IMR-90 (cell line): ENCODE measurements around the gene DAGLA. TPM values are rescaled to one million over a fixed set of nuclear protein-coding genes. Genes with fewer than 3 reads are reported as not detected.
A peak's percentile ranks its signal among the peaks of the same experiment; 100 is the strongest.

ENCODE experiments used
- ATAC-seq: fragments of 200-7000 bp; cut with Tn5 transposase; 2 replicates; pipeline ENCODE4 v1.9.1; 2020; ENCODE audit warnings: low read depth, mild to moderate bottlenecking, moderate library complexity
- BruUV-seq: library from RNA; stranded (reverse); fragments of 400-500 nt; replicated peaks from 2 replicates; lab custom pipeline; 2021; lab: Mats Ljungman, UMichigan
- CTCF ChIA-PET: fragments of 300-600 bp; formaldehyde crosslinking; extraction: SDS; loops from one replicate; lab custom pipeline; 2021; ENCODE audit warnings: antibody characterized with exemption; lab: Yijun Ruan, JAX
- POLR2A ChIA-PET: fragments of 300-600 bp; sonication (Branson Sonifier 250); formaldehyde crosslinking; loops from one replicate; lab custom pipeline; 2022; ENCODE audit warnings: antibody characterized with exemption; ENCODE audit not compliant: unreplicated experiment; lab: Charles Lee
- DNase-seq: peaks from one replicate; pipeline ENCODE4 v3.0.0; 2013
- H2AFZ ChIP-seq: replicated peaks from 2 replicates; pipeline ENCODE3; 2013; ENCODE audit warnings: low read length, mild to moderate bottlenecking; ENCODE audit not compliant: poor library complexity
- H2AK5ac ChIP-seq: 2 replicates; pipeline ENCODE4 v1.6.1; 2013; ENCODE audit warnings: low read depth, low read length, inconsistent platforms
- H2AK9ac ChIP-seq: replicated peaks from 2 replicates; pipeline ENCODE3; 2013; ENCODE audit warnings: mild to moderate bottlenecking, low read depth, low read length, moderate library complexity; ENCODE audit not compliant: poor library complexity
- H2BK120ac ChIP-seq: 2 replicates; pipeline ENCODE4 v1.6.1; 2013; ENCODE audit warnings: low read depth, low read length, inconsistent platforms
- H2BK15ac ChIP-seq: 3 replicates; pipeline ENCODE4 v1.6.1; 2013; ENCODE audit warnings: low read depth, low read length, inconsistent platforms
- H2BK20ac ChIP-seq: 2 replicates; pipeline ENCODE4 v1.6.1; 2013; ENCODE audit warnings: low read depth, mild to moderate bottlenecking, inconsistent platforms, low read length, moderate library complexity
- H2BK5ac ChIP-seq: 2 replicates; pipeline ENCODE4 v1.6.1; 2013; ENCODE audit warnings: mild to moderate bottlenecking, low read depth, low read length, inconsistent platforms; ENCODE audit not compliant: poor library complexity, severe bottlenecking
- H3K14ac ChIP-seq: replicated peaks from 2 replicates; pipeline ENCODE4 v1.6.1; 2013; ENCODE audit warnings: low read depth, low read length, inconsistent platforms
- H3K18ac ChIP-seq: 2 replicates; pipeline ENCODE4 v1.6.1; 2013; ENCODE audit warnings: low read depth, low read length, control low read depth
- H3K23ac ChIP-seq: 2 replicates; pipeline ENCODE4 v1.6.1; 2013; ENCODE audit warnings: low read depth, low read length, inconsistent platforms
- H3K27ac ChIP-seq: 2 replicates; pipeline ENCODE4 v1.5.1; 2013; ENCODE audit warnings: mild to moderate bottlenecking, control low read depth, low read length; ENCODE audit not compliant: insufficient read depth
- H3K27me3 ChIP-seq: 2 replicates; pipeline ENCODE4 v1.6.1; 2013; ENCODE audit warnings: low read length; ENCODE audit not compliant: control insufficient read depth, insufficient read depth
- H3K36me3 ChIP-seq: 2 replicates; pipeline ENCODE4 v1.6.1; 2013; ENCODE audit warnings: low read length, mixed read lengths; ENCODE audit not compliant: control insufficient read depth, insufficient read depth
- H3K4ac ChIP-seq: 2 replicates; pipeline ENCODE4 v1.6.1; 2013; ENCODE audit warnings: low read depth, low read length, inconsistent platforms
- H3K4me1 ChIP-seq: 2 replicates; pipeline ENCODE4 v1.6.1; 2013; ENCODE audit warnings: low read length, mixed read lengths; ENCODE audit not compliant: control insufficient read depth, insufficient read depth
- H3K4me2 ChIP-seq: 2 replicates; pipeline ENCODE4 v1.6.1; 2013; ENCODE audit warnings: low read depth, mild to moderate bottlenecking, control low read depth, low read length, moderate library complexity
- H3K4me3 ChIP-seq: 2 replicates; pipeline ENCODE4 v1.5.1; 2013; ENCODE audit warnings: low read depth, mild to moderate bottlenecking, control low read depth, low read length, moderate library complexity; ENCODE audit not compliant: insufficient read depth
- H3K56ac ChIP-seq: 2 replicates; pipeline ENCODE4 v1.6.1; 2013; ENCODE audit warnings: low read length, inconsistent platforms; ENCODE audit not compliant: insufficient read depth; ENCODE audit errors: extremely low read depth
- H3K79me1 ChIP-seq, 2 experiments: 2 replicates each; pipeline ENCODE4 v1.6.1; 2013; ENCODE audit warnings: low read length in 2 of 2, inconsistent platforms in 1 of 2, low read depth in 1 of 2
- H3K9ac ChIP-seq: 2 replicates; pipeline ENCODE4 v1.6.1; 2013; ENCODE audit warnings: low read depth, low read length, control low read depth
- H3K9me1 ChIP-seq: 2 replicates; pipeline ENCODE4 v1.6.1; 2013; ENCODE audit warnings: low read length, inconsistent platforms; ENCODE audit not compliant: insufficient read depth
- H3K9me3 ChIP-seq: 2 replicates; pipeline ENCODE4 v1.6.1; 2013; ENCODE audit warnings: low read length; ENCODE audit not compliant: control insufficient read depth, insufficient read depth
- H4K20me1 ChIP-seq: 2 replicates; pipeline ENCODE4 v1.6.1; 2013; ENCODE audit warnings: low read length, inconsistent platforms; ENCODE audit not compliant: insufficient read depth
- H4K5ac ChIP-seq: 2 replicates; pipeline ENCODE4 v1.6.1; 2013; ENCODE audit warnings: mild to moderate bottlenecking, low read depth, low read length, control low read depth
- H4K8ac ChIP-seq, 2 experiments: 2 replicates each; pipeline ENCODE4 v1.6.1; 2013; ENCODE audit warnings: low read depth in 2 of 2, low read length in 2 of 2, control low read depth in 1 of 2, inconsistent platforms in 1 of 2
- H4K91ac ChIP-seq: 2 replicates; pipeline ENCODE4 v1.6.1; 2013; ENCODE audit warnings: low read depth, low read length, inconsistent platforms; ENCODE audit not compliant: insufficient read depth
- FOS ChIP-seq: fragments of 150-350 bp; IDR thresholded peaks from 2 replicates; pipeline ENCODE4 v1.6.1; 2016; ENCODE audit warnings: low read depth, low read length
- NFE2L2 ChIP-seq: fragments of 150-350 bp; IDR thresholded peaks from 2 replicates; pipeline ENCODE4 v1.6.1; 2016; ENCODE audit warnings: low read depth, mild to moderate bottlenecking, low read length
- SMC3 ChIP-seq: fragments of 150-350 bp; IDR thresholded peaks from 2 replicates; pipeline ENCODE4 v1.6.1; 2016; ENCODE audit warnings: low read depth, mild to moderate bottlenecking, antibody characterized with exemption, low read length, moderate library complexity
- WGBS, 2 experiments: methylation state at CpG; one replicate each; pipeline versions ENCODE4 v1.1.5 to v1.1.7; 2013; ENCODE audit warnings: missing lambda C conversion rate in 2 of 2; ENCODE audit not compliant: insufficient read length in 1 of 2; ENCODE audit errors: extremely low coverage in 2 of 2; 5-methylcytosine and 5-hydroxymethylcytosine counted together
- dilution Hi-C: fragments of 300-500 bp; cut with HindIII; formaldehyde crosslinking; loops from one replicate; pipeline ENCODE4 v1.14.3; 2018; ENCODE audit warnings: low sequenced_read_pairs; ENCODE audit not compliant: unreplicated experiment
- in situ Hi-C: fragments of 300-500 bp; cut with MboI; formaldehyde crosslinking; loops from 3 replicates; pipeline ENCODE4 v1.14.3; 2019; ENCODE audit warnings: low sequenced_read_pairs, inconsistent platforms, mixed read lengths
- intact Hi-C: fragments of 100-400 bp; cut with micrococcal nuclease; formaldehyde crosslinking; loops from 2 replicates; pipeline ENCODE4 v1.10.0; 2022
- polyA plus RNA-seq, 3 experiments: library from polyadenylated mRNA; depleted of rRNA; stranded (reverse); fragments of >200 nt; gene quantifications; 2 replicates each; pipeline ENCODE4 v1.2.3, GENCODE V29; 2012; ENCODE audit warnings: low replicate concordance in 1 of 3
- total RNA-seq: library from RNA; depleted of rRNA; stranded (reverse); fragments of >200 nt; gene quantifications from 2 replicates; pipeline ENCODE4 v1.2.3, GENCODE V29; 2012

DAGLA gene
- total and polyA plus RNA-seq, 2 of the 4 experiments (the other 2 are of a cell fraction): 0.90 to 3.8 TPM

DNA sequence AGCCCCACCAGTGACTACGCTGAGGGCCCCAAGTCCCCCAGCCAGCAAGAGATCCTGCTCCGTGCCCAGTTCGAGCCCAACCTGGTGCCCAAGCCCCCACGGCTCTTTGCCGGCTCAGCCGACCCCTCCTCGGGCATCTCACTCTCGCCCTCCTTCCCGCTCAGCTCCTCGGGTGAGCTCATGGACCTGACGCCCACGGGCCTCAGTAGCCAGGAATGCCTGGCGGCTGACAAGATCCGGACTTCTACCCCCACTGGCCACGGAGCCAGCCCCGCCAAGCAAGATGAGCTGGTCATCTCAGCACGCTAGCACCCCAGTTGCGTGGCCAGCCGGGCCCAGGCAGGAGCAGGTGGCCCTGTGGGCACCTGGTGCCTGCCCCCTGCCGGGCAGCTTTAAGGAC is 64.0 kb downstream of the DAGLA start:
- Histone ChIP-seq H3K27ac (no peak overlapping the region), H3K4ac (no peak overlapping the region), H4K91ac (no peak overlapping the region), H3K9me1 (no peaks in the 10 kb centered on the region), H2BK120ac (no peak overlapping the region), H2BK5ac (no peak overlapping the region), H2AK5ac (no peak overlapping the region), H3K14ac (no peak overlapping the region), H3K9ac (no peak overlapping the region), H4K20me1 (no peaks in the 10 kb centered on the region), H4K5ac (no peak overlapping the region), H3K4me2 (no peak overlapping the region), H2BK20ac (no peak overlapping the region), H3K36me3 (peaks cover 3% of the 10 kb centered on the region; the same call in 1 of the 2 replicates), H3K4me1 (no peaks in the 10 kb centered on the region), H3K27me3 (no peaks in the 10 kb centered on the region; the same call in 1 of the 2 replicates), H3K4me3 (no peak overlapping the region), H3K56ac (no peak overlapping the region), H2AK9ac (peak overlapping the region; percentile 42), H2BK15ac (no peak overlapping the region), H4K8ac (no peak overlapping the region), H3K9me3 (no peaks in the 10 kb centered on the region), H3K18ac (no peak overlapping the region), H3K79me1 (no peaks in the 10 kb centered on the region), H2AFZ (no peak overlapping the region), H3K23ac (no peak overlapping the region)
- no peak for TF ChIP-seq SMC3
- no peak for TF ChIP-seq NFE2L2
- TF ChIP-seq FOS: no peak
- intact Hi-C loops: no loop called here
- 85% methylated on average over 17 of the region's 20 CpGs; no CpG with 5 or more reads in 1 of the 2 experiments for WGBS, 2 experiments
- ChIA-PET CTCF (interaction anchor here (0.9 kb wide), 1 partner anchor 11 kb away, joined by 3 read pairs; no protein-coding TSS in a partner anchor), POLR2A (no interaction called here)
- dilution Hi-C loops: no loop called here
- DNase-seq (peak; percentile 34), ATAC-seq (no peak)
- in situ Hi-C loops: no loop called here
- no TSS peak for BruUV-seq
